GM19351 (cell line): ENCODE measurements around the gene SRSF3.
"Not testable (repeated sequence)": the region's sequence is repeated elsewhere in the genome, so short reads cannot be mapped to it uniquely, and the experiment has no call there.

Source experiments
- ATAC-seq: cut with Tn5 transposase; IDR thresholded peaks from one replicate; pipeline ENCODE4 v1.9.1; 2021; ENCODE audit warnings: mild to moderate bottlenecking, moderate library complexity; ENCODE audit not compliant: unreplicated experiment

SRSF3 gene

DNA sequence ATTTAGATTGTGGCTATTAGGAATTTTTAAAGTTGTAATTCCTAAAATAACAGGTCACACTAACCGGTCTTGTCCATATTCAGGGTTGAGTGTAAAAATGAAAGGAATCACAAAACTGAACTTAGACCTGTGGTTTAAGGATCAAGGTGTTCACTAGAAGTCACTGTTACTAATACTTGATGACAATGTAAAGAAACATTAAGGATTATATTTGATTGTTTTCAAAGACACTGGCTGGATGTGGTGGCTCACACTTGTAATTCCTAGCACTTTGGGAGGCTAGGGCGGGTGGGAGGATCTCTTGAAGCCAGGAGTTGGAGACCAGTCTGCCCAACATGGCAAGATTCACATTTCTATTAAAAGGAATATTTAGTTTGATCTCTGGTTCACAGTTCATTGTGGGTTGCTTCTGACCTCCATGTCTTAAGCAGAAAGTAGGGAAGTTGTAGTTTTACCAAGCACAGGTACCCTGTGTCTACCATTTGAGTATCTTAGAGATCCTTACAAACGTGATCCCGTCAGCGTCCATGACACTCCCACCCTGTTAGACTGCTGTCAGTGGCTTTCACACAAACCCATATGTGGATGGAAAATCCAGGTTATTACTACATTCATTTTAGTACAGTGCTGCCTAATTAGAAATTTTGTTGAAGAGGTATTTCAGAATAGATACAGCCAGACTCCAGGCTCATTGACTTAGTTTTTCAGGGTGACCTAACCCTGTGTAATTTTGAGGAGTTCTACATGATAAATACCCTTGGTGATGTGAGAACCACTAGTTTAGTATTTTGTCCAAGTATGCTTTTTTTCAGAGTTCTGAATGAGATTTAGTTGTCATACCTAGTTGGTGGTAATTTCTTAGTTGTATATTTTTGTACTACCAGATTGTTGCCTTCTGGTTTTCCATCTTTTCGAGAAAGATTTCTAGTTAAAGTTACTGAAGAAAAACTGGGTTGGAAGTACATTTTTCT, 10.2 kb downstream of the SRSF3 start:
- no peak for ATAC-seq

DNA sequence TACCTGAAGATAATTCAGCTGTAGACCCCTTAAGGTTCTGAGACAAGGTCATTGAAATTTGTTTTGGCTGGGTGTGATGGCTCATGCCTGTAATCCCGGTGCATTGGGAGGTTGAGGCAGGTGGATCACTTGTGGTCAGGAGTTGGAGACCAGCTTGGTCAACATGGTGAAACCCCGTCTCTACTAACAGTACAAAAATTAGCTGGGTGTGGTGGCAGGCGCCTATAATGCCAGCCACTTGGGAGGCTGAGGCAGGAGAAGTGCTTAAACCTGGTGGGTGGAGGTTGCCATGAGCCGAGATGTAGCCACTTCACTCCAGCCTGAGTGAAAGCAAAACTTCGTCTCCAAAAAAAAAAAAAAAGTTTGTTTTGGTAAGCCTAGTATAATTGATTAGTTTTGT, 11.0 kb downstream of the SRSF3 start:
- ATAC-seq: no peak

DNA sequence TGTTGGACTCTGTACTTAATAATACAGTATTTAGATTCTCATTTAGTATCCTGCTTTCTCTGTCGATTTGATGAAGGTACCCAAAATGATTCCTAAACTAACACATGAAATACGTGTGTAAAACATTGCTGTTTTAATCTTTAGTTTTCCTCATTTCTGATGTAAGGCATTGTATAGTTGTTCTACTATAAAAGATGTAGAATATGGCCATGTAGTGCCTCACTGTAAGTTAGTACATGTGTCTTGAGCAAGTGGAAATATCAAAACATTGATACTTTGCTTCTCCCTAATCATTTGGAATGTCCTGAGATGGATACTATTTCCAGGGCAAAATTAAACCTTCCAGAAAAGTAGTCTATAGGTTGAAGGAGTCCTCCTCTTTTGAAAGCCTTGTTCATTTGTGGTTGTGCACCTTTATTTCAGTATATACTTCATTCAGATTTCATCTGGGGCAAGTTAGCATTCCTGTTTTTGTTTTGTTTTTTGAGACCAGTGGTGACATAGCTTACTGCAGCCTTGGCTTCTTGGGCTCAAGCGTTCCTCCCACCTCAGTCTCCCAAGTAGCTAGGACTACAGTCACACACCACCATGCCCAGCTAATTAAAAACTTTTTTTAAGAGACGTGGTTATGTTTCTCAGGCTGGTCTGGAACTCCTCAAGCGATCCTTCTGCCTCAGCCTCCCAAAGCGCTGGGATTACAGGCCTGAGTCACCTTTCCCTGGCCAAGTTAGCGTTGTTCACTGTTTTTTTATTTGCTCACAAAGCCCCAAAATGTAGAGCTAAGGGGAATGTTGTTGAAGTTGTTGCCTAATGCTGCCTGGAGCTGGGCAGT, 11.6 kb downstream of the SRSF3 start:
- ATAC-seq: no peak

DNA sequence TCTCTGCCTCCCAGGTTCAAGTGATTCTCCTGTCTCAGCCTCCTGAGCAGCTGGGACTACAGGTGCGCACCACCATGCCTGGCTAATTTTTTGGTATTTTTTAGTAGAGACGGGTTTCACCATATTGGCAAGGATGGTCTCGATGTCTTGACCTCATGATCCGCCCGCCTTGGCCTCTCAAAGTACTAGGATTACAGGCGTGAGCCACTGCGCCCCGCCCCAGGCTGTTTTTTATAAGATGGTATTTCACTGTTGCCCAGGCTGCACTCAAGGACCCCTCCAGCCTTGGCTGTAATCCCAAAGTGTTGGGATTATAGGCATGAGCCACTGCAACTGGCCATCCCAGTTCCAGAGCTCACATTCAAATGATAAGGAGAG, 13.1 kb downstream of the SRSF3 start:
- ATAC-seq: not testable (repeated sequence)

DNA sequence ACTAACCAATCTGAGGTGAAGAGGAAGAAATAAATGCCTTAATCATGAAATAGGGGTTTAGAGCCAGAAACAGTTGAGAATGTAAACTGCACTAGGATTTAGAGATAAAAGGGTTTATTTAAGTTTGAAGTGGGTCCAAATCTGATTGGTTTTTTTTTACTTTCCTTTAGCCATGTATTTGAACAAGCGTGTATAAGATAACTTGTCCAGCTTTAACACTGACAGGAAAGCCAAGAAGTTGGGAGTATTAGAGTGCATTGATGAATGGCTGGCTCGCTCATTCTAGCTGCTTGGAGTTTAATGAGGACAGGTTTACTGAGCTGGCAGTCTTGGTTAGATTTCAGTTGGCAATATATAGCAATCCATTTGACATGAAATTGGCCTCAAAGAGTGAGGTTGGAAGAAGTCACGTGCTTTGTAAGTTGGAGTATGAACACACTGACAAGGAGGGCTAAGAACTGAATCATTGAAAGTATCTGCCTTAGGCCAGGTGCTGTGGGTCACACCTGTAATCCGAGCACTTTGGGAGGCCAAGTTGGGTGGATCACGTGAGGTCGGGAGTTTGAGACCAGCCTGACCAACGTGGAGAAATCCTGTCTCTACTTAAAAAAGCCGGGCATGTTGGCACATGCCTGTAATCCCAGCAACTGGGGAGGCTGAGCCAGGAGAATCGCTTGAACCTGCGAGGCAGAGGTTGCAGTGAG, 13.7 kb downstream of the SRSF3 start:
- ATAC-seq: no peak

DNA sequence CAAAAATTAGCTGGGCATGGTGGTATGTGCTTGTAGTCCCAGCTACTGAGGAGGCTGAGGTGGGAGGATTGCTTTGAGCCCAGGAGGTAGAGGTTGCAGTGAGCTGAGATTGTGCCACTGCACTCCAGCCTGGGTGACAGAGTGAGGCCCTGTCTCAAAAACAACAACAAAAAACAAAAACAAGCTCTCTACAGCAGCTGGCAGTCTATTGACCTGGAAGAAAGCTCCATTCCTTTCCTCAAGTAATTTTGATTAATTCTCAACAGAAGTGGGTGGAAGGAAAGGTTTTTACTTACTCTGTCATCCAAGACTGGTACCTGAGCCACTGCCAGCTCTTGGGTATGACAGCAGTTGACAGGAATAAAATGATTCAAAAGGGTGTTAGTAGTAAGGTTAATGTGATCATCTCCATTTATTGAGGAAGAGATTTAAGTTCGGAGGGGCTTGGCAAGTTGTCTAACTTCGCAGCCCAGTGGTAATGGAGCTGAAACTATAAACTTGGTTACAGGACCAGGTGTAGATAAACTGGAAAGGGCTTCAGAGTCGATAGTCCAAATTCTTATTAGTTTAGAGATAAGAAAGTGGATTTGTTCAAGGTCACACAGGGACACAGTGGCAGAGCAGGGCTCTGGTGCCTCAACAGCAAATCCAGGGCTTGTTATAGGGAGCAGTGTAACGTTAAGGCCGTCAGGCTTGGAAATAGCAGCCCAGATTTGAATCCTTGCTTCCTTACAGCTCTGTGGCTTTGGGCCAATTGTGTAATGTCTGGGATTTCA, 14.8 kb downstream of the SRSF3 start:
- ATAC-seq: no peak

DNA sequence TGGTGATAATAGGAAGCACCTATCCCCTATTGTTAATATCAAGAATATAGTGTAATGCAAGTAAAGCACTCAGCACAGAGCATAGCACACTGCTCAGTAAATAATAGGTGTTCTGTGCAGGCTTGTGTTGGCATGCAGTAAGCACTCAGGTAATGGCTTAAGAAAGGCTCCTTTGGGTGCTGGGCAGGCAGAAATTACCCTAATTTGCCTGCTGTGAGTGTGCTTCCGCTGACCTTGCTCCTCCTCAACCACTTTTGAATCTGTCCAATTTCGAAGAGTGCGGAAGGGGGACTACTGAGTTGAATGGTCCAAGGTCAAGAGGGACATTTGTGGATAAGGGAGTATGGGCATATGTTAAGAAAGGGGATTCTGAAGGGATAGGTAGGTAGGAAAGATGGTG, 15.4 kb downstream of the SRSF3 start:
- ATAC-seq: no peak

DNA sequence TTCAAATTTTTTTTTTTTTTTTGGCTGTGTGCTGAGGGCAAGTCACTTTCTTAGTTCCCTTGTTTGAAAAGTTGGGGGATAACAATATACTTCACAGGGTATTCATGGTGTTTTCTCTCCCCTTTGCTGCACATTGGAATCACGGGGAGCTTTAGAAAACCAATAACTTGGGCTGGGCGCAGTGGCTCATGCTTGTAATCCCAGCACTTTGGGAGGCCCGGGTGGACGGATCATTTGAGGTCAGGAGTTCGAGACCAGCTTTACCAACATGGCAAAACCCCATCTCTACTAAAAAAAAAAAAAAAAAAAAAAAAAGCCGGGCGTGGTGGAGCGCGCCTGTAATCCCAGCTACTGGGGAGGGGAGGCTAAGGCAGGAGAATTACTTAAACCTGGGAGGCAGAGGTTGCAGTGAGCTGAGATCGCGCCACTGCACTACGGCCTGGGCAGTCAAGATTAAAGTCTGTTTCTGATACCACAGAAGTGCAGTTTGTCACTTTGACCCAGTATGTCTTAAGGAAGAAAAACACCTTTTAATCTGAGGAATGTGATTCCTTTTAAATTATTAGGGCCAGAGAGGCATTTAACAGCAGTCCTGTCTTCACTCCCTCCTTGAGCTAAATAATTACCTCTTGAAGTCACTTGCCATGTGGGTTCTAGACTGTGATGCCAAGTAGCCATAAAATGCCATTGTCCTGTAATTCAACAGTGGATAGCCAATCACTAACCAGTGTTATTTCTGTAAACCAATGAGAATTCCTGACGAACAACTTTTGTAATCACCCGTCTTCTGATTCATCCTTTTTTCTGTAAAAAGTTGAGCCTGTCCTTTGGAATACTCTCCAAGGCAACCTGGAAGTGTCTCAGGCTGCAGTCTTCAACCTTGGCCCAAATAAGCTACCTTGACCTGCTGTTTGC, 16.1 kb downstream of the SRSF3 start:
- ATAC-seq: no peak

DNA sequence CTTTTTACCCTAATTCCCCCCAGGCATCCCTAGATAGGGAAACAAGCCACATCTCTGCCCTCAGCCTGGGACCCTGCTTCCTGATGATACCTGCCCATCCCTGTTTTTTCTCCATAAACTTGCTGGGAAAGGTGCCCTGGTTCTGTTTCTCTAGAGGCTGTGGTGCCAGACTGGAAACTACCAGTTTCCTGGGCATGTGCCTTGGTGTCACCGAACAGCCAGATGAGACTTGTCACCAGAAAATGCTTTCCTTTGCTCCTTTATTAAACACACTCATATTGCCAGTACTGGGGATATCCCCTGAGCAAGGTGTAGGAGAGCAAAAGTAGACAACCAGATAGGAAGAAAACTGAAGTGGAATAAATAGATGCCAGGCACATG, 16.8 kb downstream of the SRSF3 start:
- ATAC-seq: no peak

DNA sequence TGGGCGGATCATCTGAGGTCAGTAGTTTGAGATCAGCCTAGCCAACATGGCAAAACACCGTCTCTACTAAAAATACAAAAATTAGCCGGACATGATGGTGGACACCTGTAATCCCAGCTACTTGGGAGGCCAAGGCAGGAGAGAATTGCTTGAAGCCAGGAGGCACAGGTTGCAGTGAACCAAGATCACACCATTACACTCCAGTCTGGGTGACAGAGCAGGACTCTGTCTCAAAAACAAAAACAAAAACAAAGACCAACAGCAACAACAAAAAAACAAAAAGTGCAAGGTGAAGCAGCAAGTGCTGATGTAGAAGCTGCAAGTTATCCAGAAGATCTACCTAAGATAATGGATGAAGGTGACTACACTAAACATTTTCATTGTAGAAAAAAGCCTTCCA, 17.5 kb downstream of the SRSF3 start:
- not testable (repeated sequence) for ATAC-seq

DNA sequence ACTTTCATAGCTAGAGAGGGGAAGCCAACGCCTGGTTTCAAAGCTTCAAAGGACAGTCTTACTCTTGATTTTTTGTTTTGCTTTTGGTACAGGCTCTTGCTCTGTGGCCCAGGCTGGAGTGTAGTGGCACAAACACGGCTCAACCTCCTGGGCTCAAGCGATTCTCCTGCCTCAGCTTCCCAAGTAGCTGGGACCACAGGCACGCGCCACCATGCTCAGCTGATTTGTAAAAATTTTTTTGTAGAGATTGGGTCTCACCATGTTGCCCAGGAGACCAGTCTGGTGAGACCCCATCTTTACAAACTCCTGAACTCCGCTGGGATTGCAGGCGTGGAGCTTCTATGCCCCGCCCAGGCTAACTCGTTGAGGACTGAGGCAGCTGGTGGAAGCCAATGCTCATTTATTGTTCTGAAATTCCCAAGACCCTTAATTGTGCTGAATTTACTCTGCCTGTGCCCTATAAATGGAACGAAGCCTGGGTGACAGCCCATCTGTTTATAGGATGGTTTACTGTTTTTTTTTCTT, 18.0 kb downstream of the SRSF3 start:
- no peak for ATAC-seq

DNA sequence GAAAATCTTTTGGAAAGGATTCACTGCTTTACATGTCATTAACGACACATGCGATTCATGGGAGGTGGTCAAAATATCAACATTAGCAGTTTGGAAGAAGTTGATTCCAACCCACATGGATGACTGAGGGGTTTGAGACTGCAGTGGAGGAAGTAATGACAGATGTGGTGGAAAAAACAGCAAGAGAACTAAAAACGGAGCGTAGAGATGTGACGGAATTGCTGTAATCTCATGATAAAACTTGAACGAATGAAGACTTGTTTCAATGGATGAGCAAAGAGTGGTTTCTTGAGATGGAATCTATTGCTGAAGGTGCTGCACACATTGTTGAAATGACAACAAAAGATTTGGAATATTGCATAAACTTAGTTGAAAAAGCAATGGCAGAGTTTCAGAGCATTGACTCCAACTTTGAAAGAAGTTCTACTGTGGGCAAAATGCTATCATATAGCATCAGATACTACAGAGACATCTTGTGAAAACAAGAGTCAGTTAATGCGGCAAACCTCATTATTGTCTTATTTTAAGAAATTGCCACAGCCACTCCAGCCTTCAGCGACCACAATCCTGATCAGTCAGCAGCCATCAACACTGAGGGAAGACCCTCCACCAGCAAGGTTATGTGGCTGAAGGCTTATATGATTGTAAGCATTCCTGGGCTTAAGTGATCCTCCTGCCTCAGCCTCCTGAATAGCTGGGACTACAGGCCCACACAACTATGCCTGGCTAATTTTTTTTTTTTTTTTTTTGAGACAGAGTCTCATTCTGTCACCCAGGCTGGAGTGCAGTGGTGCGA, 19.2 kb downstream of the SRSF3 start:
- no peak for ATAC-seq

DNA sequence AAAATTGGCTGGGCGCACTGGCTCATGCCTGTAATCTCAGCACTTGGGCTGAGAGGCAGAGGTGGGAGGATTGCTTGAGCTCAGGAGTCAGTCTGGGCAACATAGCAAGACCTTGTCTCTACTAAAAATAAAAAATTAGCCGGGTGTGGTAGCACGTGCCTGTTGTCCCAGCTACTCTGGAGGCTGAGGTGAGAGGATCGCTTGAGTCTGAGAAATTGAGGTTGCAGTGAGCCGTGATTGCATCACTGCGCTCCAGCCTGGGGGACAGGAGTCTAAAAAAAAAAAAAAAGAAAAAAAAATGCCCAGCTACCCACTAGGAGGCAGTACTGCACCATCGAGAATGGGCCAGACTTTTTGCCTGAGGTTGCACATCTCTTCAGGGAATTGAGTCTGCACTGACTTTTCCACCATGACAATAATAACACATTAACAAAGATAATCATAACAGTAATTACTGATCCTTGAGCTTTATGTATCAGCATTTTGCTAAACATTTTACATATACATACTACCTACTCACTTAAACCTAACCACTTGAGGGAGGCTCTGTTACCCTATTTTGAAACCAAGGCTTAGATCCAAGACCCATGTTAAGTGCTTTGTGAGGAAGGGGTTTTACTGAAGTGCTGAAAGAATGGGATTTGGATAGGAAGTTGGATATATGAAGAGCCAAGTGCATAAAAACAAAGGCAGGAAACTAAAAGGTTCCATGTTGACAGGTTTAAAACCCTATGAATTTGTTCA, 21.0 kb downstream of the SRSF3 start:
- ATAC-seq: no peak

DNA sequence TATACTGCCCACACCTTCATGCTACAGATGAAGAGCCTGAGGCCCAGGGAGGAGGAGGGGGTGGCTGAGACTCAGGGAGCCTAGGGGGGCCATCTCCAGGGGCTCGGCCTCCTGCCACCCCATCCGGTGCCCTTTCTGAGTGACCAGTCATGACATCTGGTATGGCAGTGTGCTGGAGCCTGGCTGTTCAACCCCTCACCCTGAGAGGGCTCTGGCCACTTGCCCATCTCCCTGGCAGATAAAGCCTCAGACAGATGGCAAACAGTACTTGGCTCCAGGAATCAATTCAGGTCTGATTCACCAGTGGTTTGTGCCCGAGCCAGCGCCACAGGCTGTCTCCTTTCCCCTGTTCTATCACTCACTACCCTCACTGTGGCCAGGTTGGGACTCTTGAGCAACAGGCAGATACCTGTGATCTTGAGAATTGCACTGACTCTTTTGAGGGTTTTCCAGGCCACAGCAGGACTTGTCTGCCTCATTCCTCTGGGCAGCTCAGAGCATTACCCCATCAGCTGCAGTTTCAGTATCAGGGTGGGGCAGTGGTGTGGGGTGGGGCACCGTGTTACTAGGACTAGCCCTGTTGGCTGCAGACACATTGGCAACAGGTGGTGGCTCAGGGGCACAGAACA, 22.8 kb downstream of the SRSF3 start:
- ATAC-seq: no peak

DNA sequence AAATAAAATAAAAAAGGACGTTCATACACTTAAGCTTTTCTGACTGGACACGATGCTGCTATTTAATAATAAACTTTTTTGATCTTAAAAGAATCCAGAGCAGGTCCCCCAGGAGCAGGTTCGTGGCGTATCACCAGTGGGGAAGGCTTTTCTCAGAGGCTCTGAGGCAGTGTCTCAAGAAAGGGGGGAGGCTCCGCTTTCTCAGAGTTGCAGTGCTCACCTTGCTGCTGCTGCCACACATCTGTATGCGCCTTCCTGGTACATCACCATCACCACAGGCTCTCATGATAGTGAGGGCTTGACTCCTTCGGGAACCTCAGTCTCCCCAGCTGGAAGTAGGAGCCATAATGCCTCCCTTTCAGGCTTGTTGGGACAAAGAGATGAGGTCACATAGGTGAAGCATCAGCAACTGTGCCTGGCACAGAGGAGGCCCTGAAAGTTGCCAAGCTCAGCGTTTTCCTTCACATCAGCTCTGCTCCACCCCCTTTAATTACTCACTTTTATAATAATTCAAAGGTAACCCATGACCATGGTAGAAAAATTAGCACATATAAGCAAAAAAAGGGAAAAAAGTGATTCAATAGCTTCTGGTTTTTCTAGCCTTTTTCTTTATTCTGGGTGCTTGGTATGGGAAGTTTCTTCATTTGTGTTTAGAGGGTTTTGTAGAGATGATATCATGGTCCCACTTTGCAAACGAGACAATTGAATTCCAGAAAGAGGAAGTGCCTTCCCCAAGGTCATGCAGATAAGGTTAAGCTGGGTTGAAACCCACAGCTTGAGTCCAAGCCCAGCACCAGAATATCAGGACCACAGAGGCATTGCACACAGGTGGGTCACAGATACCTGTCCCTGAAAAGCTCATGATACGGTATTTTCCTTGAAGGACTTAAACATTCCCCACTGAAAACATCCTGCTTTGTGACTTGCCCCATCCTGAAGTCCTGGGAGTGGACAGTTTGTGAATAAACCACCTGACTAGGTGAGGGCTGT, 24.5 kb downstream of the SRSF3 start:
- ATAC-seq: no peak

DNA sequence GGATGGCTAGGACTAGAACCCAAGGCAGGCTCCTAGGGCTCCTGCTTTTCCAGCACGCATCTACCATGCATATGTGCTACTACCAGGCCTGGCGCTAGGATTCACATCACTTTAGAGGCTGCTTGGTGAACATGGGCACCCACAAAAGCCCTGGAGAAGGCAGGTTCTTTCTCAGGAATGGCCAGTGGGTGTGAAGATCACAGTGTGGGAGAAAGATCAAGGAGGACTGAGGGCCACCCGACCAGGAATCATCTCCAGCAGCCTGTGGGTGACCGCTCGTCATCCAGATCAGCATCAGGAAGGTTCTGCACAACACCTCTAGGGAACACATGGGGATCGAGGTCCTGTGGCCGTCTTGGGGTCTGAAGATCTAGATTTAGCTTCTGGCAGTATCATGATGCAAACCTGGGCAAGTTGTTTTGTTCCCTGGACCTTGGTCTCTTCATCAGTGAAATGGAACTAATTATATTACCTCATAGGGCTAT, 27.3 kb downstream of the SRSF3 start:
- no peak for ATAC-seq
